ENCODE measurements around the gene LHX8. TPM values are rescaled to one million over a fixed set of nuclear protein-coding genes. Genes with fewer than 3 reads are reported as not detected.
"Not testable (repeated sequence)": the region's sequence is repeated elsewhere in the genome, so short reads cannot be mapped to it uniquely, and the experiment has no call there.

The LHX8 gene
- total RNA-seq, 4 donors from 2014 or later = not detected

DNA sequence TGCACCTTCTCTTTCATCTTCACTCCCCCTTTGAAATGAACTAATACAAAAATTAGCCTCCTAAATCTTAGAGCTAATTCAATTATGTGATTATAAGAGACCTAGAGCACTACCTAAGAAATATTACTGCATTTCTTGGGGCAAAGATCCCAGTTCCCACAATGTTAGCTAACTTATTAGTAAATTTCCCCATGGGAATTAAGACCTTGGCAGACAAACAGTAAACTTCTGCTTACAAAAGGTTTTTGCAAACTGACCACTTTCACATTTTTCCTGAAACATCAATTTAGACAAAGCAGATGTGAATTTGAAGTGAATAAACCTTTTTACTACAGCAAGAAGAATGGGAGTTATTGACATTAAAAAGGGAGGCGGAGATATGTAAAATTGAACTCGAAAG is 34.6 kb upstream of the LHX8 start:
- H3K27ac ChIP-seq = no peak overlapping the region
- 54 to 63% methylated on average over 2 of the region's 2 CpGs for WGBS, 2 donors
- H3K9me3 ChIP-seq = no peaks in the 10 kb centered on the region
- H3K36me3 ChIP-seq = no peaks in the 10 kb centered on the region
- H3K4me3 ChIP-seq = no peak overlapping the region
- no peaks in the 10 kb centered on the region for H3K27me3 ChIP-seq
- no peaks in the 10 kb centered on the region for H3K4me1 ChIP-seq
- no peak for DNase-seq (ENCODE audit: low spot score in 2 of 2)
- TF ChIP-seq POLR2A (IDR thresholded peaks at IDR 0.05) (no peak), EP300 (IDR thresholded peaks at IDR 0.05) (no peak)
- TF ChIP-seq, protein P1, sequence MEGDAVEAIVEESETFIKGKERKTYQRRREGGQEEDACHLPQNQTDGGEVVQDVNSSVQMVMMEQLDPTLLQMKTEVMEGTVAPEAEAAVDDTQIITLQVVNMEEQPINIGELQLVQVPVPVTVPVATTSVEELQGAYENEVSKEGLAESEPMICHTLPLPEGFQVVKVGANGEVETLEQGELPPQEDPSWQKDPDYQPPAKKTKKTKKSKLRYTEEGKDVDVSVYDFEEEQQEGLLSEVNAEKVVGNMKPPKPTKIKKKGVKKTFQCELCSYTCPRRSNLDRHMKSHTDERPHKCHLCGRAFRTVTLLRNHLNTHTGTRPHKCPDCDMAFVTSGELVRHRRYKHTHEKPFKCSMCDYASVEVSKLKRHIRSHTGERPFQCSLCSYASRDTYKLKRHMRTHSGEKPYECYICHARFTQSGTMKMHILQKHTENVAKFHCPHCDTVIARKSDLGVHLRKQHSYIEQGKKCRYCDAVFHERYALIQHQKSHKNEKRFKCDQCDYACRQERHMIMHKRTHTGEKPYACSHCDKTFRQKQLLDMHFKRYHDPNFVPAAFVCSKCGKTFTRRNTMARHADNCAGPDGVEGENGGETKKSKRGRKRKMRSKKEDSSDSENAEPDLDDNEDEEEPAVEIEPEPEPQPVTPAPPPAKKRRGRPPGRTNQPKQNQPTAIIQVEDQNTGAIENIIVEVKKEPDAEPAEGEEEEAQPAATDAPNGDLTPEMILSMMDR (IDR thresholded peaks at IDR 0.05) = no peak

DNA sequence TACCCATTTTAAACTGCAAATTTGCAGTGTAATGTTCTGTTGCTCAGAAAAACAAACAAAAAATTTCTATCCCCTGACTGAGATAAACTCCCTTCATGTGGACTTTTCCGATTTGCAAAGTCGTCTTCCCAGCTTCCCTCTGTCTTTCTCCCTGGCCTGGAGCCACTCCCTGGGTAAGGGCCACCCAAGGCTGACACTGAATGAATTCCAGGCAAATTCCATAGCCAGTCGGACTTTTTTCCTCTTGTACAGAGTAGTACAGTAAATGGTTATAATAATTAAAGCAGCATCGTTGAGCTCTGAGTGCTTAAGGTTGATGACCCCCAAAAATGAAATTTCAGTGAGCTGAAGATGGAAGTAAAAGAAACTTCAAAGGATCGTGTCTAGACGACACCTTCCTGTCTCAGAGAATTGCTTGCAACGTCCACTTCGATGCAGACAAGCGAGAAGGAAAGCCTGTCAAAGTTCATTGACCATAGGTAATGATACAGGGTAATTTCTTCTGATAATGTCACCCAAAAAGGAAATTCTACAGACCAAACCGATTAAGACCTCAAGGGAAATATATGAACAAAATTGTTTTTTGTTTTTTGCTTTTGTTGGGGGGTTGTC is 33.6 kb upstream of the LHX8 start:
- 47 to 53% methylated on average over 10 of the region's 10 CpGs for WGBS, 2 donors
- DNase-seq (ENCODE audit: low spot score in 2 of 2) = no peak
- H3K4me1 ChIP-seq = no peaks in the 10 kb centered on the region
- H3K9me3 ChIP-seq = no peaks in the 10 kb centered on the region
- TF ChIP-seq POLR2A (IDR thresholded peaks at IDR 0.05) (no peak), EP300 (IDR thresholded peaks at IDR 0.05) (no peak)
- TF ChIP-seq, protein P1 (IDR thresholded peaks at IDR 0.05) = no peak
- H3K36me3 ChIP-seq = no peaks in the 10 kb centered on the region
- no peak overlapping the region for H3K27ac ChIP-seq
- H3K27me3 ChIP-seq = no peaks in the 10 kb centered on the region
- H3K4me3 ChIP-seq = no peak overlapping the region

DNA sequence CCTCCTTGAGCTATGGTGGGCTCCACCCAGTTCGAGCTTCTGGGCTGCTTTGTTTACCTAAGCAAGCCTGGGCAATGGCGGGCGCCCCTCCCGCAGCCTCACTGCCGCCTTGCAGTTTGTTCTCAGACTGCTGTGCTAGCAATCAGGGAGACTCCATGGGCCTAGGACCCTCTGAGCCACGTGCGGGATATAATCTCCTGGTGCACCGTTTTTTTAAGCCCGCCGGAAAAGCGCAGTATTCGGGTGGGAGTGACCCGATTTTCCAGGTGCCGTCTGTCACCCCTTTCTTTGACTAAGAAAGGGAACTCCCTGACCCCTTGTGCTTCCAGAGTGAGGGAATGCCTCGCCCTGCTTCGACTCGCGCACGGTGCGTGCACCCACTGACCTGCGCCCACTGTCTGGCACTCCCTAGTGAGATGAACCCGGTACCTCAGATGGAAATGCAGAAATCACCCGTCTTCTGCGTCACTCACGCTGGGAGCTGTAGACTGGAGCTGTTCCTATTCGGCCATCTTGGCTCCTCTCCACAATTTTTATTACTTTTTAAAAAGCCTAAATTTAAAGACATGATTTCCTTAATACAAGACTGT is 21.7 kb upstream of the LHX8 start:
- H3K4me1 ChIP-seq; H3K9me3 ChIP-seq; H3K27me3 ChIP-seq; H3K36me3 ChIP-seq; H3K4me3 ChIP-seq; DNase-seq (ENCODE audit: low spot score in 2 of 2); H3K27ac ChIP-seq: not testable (repeated sequence)
- 90% methylated on average over 26 of the region's 26 CpGs for WGBS, 2 donors

DNA sequence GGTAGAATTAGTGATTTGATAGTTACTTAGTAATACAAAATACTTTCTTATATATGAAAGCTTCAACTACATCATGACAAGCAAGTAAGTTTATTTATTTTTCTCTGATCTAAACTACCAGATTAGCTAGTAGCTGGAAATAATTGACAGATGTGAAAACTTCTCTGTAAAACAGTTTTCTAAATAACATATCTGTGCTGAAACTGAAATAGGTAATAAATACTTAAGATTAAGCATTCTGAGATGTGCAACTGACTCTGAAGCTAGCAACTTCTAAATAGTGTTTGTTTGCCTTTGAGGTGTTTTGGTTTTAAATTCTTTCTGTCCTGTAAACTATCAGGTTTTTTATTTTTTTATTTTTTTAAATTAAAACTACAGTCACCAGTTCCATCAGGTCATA is 18.5 kb upstream of the LHX8 start:
- no peak overlapping the region for H3K27ac ChIP-seq
- H3K27me3 ChIP-seq = no peaks in the 10 kb centered on the region
- no peaks in the 10 kb centered on the region for H3K36me3 ChIP-seq
- H3K4me3 ChIP-seq = no peak overlapping the region
- no peak for TF ChIP-seq EP300 (IDR thresholded peaks at IDR 0.05)
- no peak for TF ChIP-seq POLR2A (IDR thresholded peaks at IDR 0.05)
- TF ChIP-seq, protein P1 (IDR thresholded peaks at IDR 0.05) = no peak
- H3K9me3 ChIP-seq = no peaks in the 10 kb centered on the region
- H3K4me1 ChIP-seq = no peaks in the 10 kb centered on the region
- no peak for DNase-seq (ENCODE audit: low spot score in 2 of 2)

DNA sequence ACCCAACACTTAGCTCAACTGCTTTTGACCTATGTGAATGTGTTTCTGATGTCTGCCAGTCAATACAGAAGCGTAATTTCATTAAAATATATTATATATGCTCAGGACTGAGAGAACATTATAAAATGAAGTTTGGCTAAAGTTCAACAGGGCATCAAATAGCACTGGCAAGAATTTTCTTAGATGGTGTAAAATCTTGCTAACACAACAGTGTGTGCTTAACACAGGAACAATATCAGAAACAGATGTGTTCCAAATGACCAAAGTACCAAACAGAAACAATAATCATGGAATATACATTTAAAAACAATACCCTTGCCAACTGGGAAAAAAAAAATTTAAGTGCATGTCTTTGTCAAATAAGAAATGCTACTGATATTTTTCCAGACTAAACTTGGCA is 10.4 kb upstream of the LHX8 start:
- DNase-seq (ENCODE audit: low spot score in 2 of 2) = no peak
- Histone ChIP-seq H3K36me3 (no peaks in the 10 kb centered on the region), H3K9me3 (no peaks in the 10 kb centered on the region), H3K27me3 (peaks cover 0 to 49% of the 10 kb centered on the region in 2 donors), H3K27ac (no peak overlapping the region), H3K4me1 (peaks cover 0 to 15% (median 0%) of the 10 kb centered on the region in 4 donors), H3K4me3 (no peak overlapping the region)
- WGBS, 2 donors = 79 to 82% methylated on average over 1 of the region's 1 CpG
- TF ChIP-seq, protein P1 (IDR thresholded peaks at IDR 0.05) = no peak
- TF ChIP-seq POLR2A (IDR thresholded peaks at IDR 0.05) = no peak

Measured in tibial nerve (tissue), 4 donors.